Lower leg skin (tissue), 4 donors: ENCODE measurements around the gene UST. TPM values are rescaled to one million over a fixed set of nuclear protein-coding genes. Genes with fewer than 3 reads are reported as not detected.

Source experiments
- DNase-seq, 2 donors: peaks; one replicate each; pipeline ENCODE4 v3.0.0-alpha.2; 2019; ENCODE audit warnings: low spot score in 2 of 2
- H3K4me3 ChIP-seq: fragments of 200-600 bp; sonication (generic); 2 replicates; pipeline ENCODE4 v1.5.1; 2017; ENCODE audit warnings: mild to moderate bottlenecking, low read depth; ENCODE audit not compliant: poor library complexity, severe bottlenecking
- POLR2A ChIP-seq, 2 donors: fragments of 450-650 bp; IDR thresholded peaks; one replicate each; pipeline ENCODE4 v1.6.1; 2016 to 2017; ENCODE audit warnings: antibody characterized with exemption in 2 of 2, mild to moderate bottlenecking in 1 of 2, moderate library complexity in 1 of 2
- WGBS, 2 donors: methylation state at CpG; one replicate each; pipeline ENCODE4 v1.1.5; 2018; 5-methylcytosine and 5-hydroxymethylcytosine counted together
- intact Hi-C: fragments of 100-400 bp; cut with DNase I; formaldehyde crosslinking; loops from one replicate; pipeline ENCODE4 v1.15.0; 2023; ENCODE audit warnings: low total_unique reads
- total RNA-seq, 4 donors: library from RNA; depleted of rRNA; stranded (reverse); fragments of >200 nt; gene quantifications; one replicate each; pipeline ENCODE4 v1.1.0, GENCODE V29; 2016
- TF ChIP-seq, protein P1 (sequence below), 3 donors: fragments of 450-650 bp; IDR thresholded peaks; one replicate each; pipeline ENCODE4 v1.5.1; 2016; ENCODE audit warnings: antibody characterized with exemption in 3 of 3, mild to moderate bottlenecking in 3 of 3, moderate library complexity in 2 of 3

Gene UST, protein sequence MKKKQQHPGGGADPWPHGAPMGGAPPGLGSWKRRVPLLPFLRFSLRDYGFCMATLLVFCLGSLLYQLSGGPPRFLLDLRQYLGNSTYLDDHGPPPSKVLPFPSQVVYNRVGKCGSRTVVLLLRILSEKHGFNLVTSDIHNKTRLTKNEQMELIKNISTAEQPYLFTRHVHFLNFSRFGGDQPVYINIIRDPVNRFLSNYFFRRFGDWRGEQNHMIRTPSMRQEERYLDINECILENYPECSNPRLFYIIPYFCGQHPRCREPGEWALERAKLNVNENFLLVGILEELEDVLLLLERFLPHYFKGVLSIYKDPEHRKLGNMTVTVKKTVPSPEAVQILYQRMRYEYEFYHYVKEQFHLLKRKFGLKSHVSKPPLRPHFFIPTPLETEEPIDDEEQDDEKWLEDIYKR
- 10 to 100 TPM; 12.2 to 21.7 (median 17.7) TPM for total RNA-seq

DNA sequence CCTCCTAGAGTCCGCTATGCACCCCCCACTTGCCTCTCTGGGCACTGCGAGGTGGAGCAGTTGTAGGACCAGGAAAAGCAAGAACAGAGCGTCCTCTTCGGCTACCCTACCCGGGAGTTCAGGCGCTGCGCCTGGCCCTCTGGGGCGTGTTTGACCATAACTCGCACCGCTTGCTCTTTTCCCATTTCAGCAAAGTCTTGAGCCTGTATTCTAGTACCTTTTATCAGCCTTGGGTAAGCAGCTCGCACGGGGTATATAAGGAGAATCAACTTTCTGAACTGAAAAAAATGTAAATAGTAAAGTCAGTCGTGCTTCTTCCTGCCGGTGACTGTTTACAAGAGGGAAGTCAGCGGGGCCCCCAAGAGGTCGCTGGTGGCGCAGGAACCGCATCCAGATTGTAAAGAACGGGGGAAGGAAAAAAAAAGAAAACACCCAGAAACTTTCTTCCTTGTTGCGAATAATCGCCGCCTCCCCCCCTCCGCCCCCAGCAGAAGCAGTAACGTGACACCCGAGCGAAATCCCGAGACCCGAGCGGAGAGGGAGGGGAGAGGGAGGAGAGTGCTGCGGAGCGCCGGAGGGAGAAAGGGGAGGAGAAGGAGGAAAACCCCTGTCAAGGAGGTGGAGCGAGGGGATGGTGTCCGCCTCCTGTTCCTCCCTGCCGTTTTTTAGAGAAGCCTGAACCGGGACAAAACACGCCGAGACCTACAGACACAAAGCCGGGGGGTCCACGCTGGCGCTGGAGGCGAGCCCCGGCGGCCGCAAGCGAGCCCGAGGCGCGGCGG is at the start of gene UST:
Gene UST (plus strand): TSS at position 668 of the 782 bp plus-strand sequence. CDS start 401 bp downstream, outside the sequence.
- intact Hi-C loops: loop anchor here (10.0 kb wide), 1 partner anchor 198 kb away; no protein-coding TSS in a partner anchor
- WGBS, 2 donors: 0 to 1% methylated on average over 37 to 50 of the region's 50 CpGs
- peak within 1 kb of the TSS; percentile 64 for H3K4me3 ChIP-seq
- TF ChIP-seq, protein P1, sequence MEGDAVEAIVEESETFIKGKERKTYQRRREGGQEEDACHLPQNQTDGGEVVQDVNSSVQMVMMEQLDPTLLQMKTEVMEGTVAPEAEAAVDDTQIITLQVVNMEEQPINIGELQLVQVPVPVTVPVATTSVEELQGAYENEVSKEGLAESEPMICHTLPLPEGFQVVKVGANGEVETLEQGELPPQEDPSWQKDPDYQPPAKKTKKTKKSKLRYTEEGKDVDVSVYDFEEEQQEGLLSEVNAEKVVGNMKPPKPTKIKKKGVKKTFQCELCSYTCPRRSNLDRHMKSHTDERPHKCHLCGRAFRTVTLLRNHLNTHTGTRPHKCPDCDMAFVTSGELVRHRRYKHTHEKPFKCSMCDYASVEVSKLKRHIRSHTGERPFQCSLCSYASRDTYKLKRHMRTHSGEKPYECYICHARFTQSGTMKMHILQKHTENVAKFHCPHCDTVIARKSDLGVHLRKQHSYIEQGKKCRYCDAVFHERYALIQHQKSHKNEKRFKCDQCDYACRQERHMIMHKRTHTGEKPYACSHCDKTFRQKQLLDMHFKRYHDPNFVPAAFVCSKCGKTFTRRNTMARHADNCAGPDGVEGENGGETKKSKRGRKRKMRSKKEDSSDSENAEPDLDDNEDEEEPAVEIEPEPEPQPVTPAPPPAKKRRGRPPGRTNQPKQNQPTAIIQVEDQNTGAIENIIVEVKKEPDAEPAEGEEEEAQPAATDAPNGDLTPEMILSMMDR (IDR thresholded peaks at IDR 0.05): no peak
- no peak for TF ChIP-seq POLR2A (IDR thresholded peaks at IDR 0.05)
- DNase-seq: peak; percentile 90 to 97

DNA sequence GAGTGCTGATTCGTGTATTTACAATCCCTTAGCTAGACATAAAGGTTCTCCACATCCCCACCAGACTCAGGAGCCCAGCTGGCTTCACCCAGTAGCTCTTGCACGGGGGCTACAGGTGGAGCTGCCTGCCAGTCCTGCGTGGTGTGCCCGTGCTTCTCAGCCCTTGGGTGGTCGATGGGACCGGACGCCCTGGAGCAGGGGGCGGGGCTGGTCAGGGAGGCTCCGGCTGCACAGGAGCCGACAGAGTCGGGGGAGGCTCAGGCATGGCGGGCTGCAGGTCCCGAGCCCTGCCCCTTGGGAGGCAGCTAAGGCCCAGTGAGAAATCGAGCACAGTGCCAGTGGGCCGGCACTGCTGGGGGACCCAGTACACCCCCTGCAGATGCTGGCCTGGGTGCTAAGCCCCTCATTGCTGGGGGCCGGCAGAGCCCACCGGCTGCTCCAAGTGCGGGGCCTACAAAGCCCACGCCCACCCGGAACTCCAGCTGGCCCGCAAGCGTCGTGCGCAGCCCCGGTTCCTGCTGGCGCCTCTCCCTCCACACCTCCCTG is 48.9 kb upstream of the UST start:
- H3K4me3 ChIP-seq: no peak overlapping the region
- no peak for DNase-seq
- intact Hi-C loops: no loop called here
- 94 to 96% methylated on average over 5 to 20 of the region's 26 CpGs for WGBS, 2 donors
- no peak for TF ChIP-seq POLR2A (IDR thresholded peaks at IDR 0.05)
- TF ChIP-seq, protein P1 (IDR thresholded peaks at IDR 0.05): no peak

DNA sequence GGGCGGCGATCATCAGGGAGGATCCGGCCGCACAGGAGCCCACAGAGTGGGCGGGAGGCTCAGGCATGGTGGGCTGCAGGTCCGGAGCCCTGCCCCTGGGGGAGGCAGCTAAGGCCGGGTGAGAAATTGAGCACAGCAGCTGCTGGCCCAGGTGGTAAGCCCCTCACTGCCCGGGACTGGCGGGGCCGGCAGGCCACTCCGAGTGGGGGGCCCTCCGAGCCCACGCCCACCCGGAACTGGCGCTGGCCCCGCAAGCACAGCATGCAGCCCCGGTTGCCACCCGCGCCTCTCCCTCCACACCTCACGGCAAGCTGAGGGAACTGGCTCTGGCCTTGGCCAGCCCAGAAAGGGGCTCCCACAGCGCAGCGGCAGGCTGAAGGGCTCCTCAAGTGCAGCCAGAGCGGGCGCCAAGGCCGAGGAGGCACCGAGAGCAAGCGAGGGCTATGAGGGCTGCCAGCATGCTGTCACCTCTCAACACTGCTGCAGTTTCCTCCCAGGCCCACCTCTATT is 48.1 kb upstream of the UST start:
- no peak for DNase-seq
- intact Hi-C loops: no loop called here
- no peak overlapping the region for H3K4me3 ChIP-seq
- TF ChIP-seq, protein P1 (IDR thresholded peaks at IDR 0.05): no peak
- no peak for TF ChIP-seq POLR2A (IDR thresholded peaks at IDR 0.05)
- WGBS, 2 donors: 90 to 97% methylated on average over 5 to 24 of the region's 27 CpGs

DNA sequence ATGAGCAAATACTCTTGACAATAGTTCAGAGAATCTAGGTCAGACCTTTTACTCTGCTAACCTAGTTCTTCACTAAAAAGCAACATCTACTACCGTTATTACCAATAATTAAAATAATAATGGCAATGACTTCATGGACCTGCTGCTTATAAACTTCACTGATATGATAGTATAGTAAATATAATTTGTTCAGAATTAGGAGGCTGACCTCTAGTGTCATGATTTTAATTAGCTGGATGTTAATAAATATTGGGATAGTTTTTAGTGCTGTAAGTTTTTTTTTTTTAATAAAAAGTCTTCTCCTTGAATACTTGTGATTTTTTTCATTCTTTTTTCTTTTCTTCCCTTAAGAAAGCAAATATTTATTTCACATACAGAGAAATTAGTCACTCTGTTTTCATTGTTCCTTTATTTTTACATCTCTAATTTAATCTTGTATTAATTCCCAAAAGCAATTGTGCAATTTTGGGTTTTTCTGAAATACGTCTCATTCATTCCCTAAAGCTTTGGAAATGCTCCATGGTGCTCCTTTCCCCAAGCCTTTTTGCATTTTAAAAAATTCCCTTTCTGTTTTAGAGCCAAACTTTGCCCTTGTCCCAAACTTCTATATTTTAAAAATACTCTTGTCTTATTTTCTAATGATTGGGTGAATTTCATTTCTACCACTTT is 46.6 kb upstream of the UST start:
- DNase-seq: no peak
- H3K4me3 ChIP-seq: no peak overlapping the region
- intact Hi-C loops: no loop called here
- WGBS, 2 donors: 19 to 33% methylated on average over 2 of the region's 2 CpGs
- TF ChIP-seq, protein P1 (IDR thresholded peaks at IDR 0.05): no peak
- TF ChIP-seq POLR2A (IDR thresholded peaks at IDR 0.05): no peak

DNA sequence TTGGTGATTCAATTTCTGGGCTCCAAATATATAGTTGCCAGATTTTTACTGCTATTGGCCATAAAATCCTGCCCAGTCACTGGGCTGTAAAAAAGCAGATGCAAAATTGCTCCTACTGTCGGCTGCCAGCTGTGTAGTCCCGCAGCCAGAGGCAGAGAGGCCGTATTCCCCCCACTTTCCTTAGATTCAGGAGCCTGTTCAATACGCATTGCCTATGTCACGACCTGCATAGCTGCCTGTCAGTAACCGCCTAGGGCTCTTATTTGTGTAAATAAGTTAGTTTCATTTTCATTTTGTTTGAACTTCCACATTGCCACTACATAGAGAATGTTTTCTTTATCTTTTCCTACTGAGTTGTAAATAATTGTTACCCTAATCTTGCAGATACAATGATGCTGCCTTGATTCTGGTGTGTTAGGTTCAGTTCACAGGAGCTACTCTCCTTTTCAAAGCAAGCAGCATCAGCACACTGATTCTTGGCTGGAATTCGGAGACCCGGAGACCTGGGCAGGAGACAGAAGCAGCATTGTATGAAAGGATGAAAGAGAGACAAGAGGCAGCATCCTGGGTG is 46.0 kb upstream of the UST start:
- no peak for DNase-seq
- 12 to 13% methylated on average over 8 of the region's 8 CpGs for WGBS, 2 donors
- intact Hi-C loops: no loop called here
- TF ChIP-seq, protein P1 (IDR thresholded peaks at IDR 0.05): no peak
- TF ChIP-seq POLR2A (IDR thresholded peaks at IDR 0.05): no peak
- H3K4me3 ChIP-seq: no peak overlapping the region
